Muscle layer of duodenum (tissue), 2 donors: ENCODE measurements around the gene XRCC3.

ENCODE experiments used
- H3K27ac ChIP-seq: one replicate; pipeline ENCODE4 v1.7.0; 2013; ENCODE audit warnings: mild to moderate bottlenecking, low read length
- H3K27me3 ChIP-seq: one replicate; pipeline ENCODE4 v1.7.0; 2013; ENCODE audit warnings: low read depth, mild to moderate bottlenecking, control low read depth, low read length
- H3K36me3 ChIP-seq, 2 donors: one replicate each; pipeline ENCODE4 v1.7.0; 2013; ENCODE audit warnings: low read length in 2 of 2, control low read depth in 1 of 2, mild to moderate bottlenecking in 1 of 2; ENCODE audit not compliant: insufficient read depth in 2 of 2, control insufficient read depth in 1 of 2
- H3K4me1 ChIP-seq, 2 donors: one replicate each; pipeline ENCODE4 v1.7.0; 2013; ENCODE audit warnings: low read length in 2 of 2, mild to moderate bottlenecking in 2 of 2, control low read depth in 1 of 2, moderate library complexity in 1 of 2; ENCODE audit not compliant: insufficient read depth in 2 of 2, control insufficient read depth in 1 of 2
- H3K4me3 ChIP-seq, 2 donors: one replicate each; pipeline ENCODE4 v1.7.0; 2013; ENCODE audit warnings: low read length in 2 of 2, low read depth in 1 of 2, mild to moderate bottlenecking in 1 of 2
- H3K9me3 ChIP-seq, 2 donors: one replicate each; pipeline ENCODE4 v1.7.0; 2013; ENCODE audit warnings: low read length in 2 of 2, control low read depth in 1 of 2, mild to moderate bottlenecking in 1 of 2; ENCODE audit not compliant: control insufficient read depth in 1 of 2
- donor health status: healthy.

The XRCC3 gene

DNA sequence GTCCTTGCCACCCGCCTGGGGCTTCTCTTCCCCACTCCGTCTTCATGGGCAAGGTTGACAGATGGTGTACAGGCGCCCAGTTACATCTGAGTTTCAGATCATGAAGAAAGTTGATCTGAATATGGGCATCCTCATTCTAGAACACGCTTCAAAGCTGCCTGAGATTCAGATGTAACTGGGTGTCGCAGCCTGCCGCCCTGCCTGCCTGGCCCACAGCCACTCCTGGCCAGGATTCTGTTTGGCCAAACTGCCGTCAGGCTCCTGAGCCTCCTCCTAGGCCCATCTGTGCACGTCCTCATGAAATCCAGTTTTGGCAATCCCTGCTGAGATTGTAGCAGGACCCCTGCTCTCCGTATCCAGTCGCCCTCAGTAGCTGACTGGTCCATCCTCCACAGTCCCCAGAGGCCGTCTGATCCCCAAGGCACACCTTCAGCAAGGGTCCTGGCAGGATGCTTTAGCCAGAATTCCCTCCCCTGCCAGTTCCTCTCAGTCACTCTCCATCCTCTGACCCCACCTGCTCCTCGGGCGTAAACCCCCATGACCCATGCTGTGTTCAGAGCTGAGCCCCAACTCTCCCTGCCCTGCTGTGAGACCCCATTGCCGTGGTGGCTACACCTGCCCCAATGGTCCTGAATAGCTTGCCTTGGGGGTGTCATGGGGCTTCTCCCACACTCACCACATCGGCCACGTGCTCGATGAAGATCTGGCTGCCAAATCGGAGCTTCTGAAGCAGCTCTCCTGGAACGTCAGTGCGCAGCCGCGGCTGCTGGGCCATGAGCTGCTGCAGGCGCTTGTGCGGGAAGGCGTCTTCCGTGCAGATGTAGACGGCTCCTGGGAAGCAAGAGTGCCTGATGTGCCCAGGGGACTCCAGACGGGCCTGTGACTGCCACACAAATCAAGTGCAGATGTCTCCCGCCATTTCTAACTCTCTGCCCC is 12.5 kb downstream of the XRCC3 start:
- H3K27ac ChIP-seq: no peak overlapping the region

DNA sequence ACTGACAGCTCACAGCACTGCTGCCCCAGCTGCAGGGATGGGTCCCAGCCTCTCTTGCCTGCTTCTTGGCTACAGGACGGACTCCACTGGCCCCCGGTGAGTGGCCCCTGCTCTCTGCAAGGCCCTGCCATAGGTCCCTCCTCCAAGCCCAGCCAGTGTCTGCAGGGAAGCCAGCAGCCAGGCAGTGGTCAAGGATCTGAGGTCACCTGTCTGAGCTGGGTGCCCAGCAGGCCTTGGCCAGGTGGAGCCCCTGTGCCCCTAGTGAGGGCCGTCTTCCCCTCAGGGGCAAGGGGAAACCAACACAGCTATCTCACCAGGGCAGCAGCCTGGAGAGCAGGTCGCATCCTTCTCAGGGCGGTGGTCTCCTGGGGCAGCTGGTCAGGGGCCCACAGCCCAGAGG is 13.2 kb downstream of the XRCC3 start:
- no peaks in the 10 kb centered on the region for H3K9me3 ChIP-seq
- no peaks in the 10 kb centered on the region for H3K27me3 ChIP-seq
- peaks cover 11 to 66% of the 10 kb centered on the region in 2 donors for H3K36me3 ChIP-seq
- H3K4me1 ChIP-seq: peaks cover 6 to 32% of the 10 kb centered on the region in 2 donors
- H3K4me3 ChIP-seq: no peak overlapping the region
- H3K27ac ChIP-seq: no peak overlapping the region

More for the DNA sequence above, 12.5 kb downstream of the XRCC3 start:
- Histone ChIP-seq H3K9me3 (no peaks in the 10 kb centered on the region), H3K4me3 (no peak overlapping the region), H3K4me1 (peaks cover 0 to 25% of the 10 kb centered on the region in 2 donors), H3K36me3 (peaks cover 11 to 62% of the 10 kb centered on the region in 2 donors), H3K27me3 (no peaks in the 10 kb centered on the region)

DNA sequence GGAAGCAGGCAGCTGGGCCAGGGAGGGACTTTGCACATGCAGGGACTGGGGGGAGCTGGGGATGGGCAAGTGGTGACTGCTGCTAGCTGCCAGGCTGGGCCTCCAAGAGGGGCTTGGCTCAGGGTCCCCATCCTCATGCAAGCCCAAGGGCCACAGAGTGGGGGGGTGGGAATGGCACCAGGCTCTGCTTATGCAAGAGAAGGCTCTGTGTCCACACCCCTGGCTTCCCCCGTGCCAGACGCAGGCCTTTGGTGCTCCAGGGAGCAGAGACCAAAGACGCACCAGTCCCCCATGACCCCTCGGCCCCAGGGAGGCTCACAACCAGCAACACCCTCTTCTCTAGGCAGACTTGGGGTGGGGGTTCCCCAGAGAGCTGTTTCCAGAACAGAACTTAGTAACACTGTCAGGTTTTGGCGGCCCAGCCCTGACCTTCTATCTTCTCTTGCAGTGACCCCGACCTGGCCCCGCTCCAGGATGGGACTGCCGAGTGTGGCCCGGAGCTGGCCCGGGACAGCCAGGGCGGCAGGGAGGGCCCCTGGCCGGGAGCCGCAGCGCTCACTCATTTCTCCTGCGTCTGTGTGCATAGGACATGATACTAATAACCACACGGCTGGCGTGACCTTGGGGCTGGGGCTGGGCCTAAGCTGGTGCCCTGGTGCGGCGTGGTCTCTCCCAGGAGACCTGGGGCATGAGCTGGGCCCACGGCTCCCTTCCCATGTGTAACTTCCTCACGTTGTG is 14.3 kb downstream of the XRCC3 start:
- Histone ChIP-seq H3K27ac (no peak overlapping the region), H3K4me3 (no peak overlapping the region), H3K9me3 (no peaks in the 10 kb centered on the region), H3K4me1 (peaks cover 9 to 43% of the 10 kb centered on the region in 2 donors), H3K27me3 (no peaks in the 10 kb centered on the region), H3K36me3 (peaks cover 11 to 59% of the 10 kb centered on the region in 2 donors)

GRCh38 chr14:103699901-103700752 is 15.1 kb downstream of the XRCC3 start:
- Histone ChIP-seq H3K4me1 (peaks cover 9 to 51% of the 10 kb centered on the region in 2 donors), H3K36me3 (peaks cover 11 to 55% of the 10 kb centered on the region in 2 donors), H3K4me3 (no peak overlapping the region), H3K9me3 (no peaks in the 10 kb centered on the region), H3K27ac (no peak overlapping the region), H3K27me3 (no peaks in the 10 kb centered on the region)

GRCh38 chr14:103699261-103699661 is 16.0 kb downstream of the XRCC3 start:
- no peaks in the 10 kb centered on the region for H3K9me3 ChIP-seq
- peaks cover 9 to 51% of the 10 kb centered on the region in 2 donors for H3K4me1 ChIP-seq
- H3K27ac ChIP-seq: no peak overlapping the region
- peaks cover 17 to 61% of the 10 kb centered on the region in 2 donors for H3K36me3 ChIP-seq
- H3K4me3 ChIP-seq: no peak overlapping the region
- no peaks in the 10 kb centered on the region for H3K27me3 ChIP-seq

DNA sequence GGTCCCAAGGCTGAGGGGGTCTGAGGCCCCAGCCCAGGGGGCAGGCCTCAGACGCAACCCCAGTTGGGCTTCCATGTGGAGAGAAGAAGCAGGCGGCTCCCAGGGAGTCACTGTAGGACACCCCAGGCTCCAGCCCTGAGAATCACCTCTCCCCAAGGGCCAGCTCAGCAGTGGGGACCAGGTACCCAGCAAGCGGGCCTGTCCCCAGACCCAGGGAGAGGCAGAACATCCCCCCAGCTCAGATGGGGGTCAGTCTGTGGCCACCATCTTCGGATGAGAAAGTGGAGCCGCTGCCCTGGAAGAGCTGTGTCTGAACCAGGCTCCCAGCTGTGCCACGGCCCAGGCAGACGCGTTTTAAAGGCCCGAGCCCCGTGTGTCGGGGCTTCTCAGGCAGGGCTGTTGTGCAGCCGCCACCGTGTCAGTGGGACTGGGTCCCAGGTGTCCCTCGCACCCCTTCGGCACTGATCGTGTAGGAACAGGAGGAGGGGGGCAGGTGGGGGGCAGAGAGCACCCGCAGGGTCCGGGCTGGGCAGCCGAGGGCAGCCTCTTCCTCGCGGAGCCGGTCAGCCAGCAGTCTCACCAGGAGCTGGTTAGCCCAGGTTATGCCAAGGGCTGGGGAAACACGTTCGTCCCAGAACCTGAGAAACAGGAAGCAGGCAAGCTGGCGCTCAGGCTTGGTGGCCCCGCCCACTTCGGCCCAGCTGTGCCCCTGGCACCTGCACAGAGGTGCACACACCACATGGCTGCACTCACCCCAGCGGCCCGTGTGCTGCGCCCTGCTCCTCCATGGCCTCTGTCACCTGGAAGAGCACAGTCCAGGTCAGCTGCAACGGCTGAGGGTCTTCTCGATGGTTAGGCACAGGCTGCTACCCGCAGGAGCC is 16.6 kb downstream of the XRCC3 start:
- Histone ChIP-seq H3K27ac (no peak overlapping the region), H3K36me3 (peaks cover 23 to 63% of the 10 kb centered on the region in 2 donors), H3K27me3 (no peaks in the 10 kb centered on the region), H3K9me3 (no peaks in the 10 kb centered on the region), H3K4me3 (no peak overlapping the region), H3K4me1 (peaks cover 9 to 51% of the 10 kb centered on the region in 2 donors)

GRCh38 chr14:103697603-103698379 is 17.5 kb downstream of the XRCC3 start:
- H3K4me1 ChIP-seq: peaks cover 9 to 51% of the 10 kb centered on the region in 2 donors
- H3K9me3 ChIP-seq: no peaks in the 10 kb centered on the region
- no peak overlapping the region for H3K27ac ChIP-seq
- no peaks in the 10 kb centered on the region for H3K27me3 ChIP-seq
- peaks cover 28 to 63% of the 10 kb centered on the region in 2 donors for H3K36me3 ChIP-seq
- no peak overlapping the region for H3K4me3 ChIP-seq

GRCh38 chr14:103697206-103697602 is 18.0 kb downstream of the XRCC3 start:
- Histone ChIP-seq H3K27me3 (no peaks in the 10 kb centered on the region), H3K36me3 (peaks cover 26 to 62% of the 10 kb centered on the region in 2 donors), H3K4me1 (peaks cover 9 to 51% of the 10 kb centered on the region in 2 donors), H3K27ac (no peak overlapping the region), H3K4me3 (peak overlapping the region in 1 of 2 donors; percentile 45), H3K9me3 (no peaks in the 10 kb centered on the region)

- Histone ChIP-seq H3K4me3 (peak overlapping the region in 1 of 2 donors; percentile 45), H3K27ac (no peak overlapping the region), H3K4me1 (peaks cover 9 to 51% of the 10 kb centered on the region in 2 donors), H3K9me3 (no peaks in the 10 kb centered on the region), H3K36me3 (peaks cover 26 to 60% of the 10 kb centered on the region in 2 donors), H3K27me3 (no peaks in the 10 kb centered on the region)
Measured at GRCh38 chr14:103696466-103697071, 18.7 kb downstream of the XRCC3 start.
